ENCODE results near the gene ATG9A. TPM values are rescaled to one million over a fixed set of nuclear protein-coding genes. Genes with fewer than 3 reads are reported as not detected.

ATG9A gene, protein sequence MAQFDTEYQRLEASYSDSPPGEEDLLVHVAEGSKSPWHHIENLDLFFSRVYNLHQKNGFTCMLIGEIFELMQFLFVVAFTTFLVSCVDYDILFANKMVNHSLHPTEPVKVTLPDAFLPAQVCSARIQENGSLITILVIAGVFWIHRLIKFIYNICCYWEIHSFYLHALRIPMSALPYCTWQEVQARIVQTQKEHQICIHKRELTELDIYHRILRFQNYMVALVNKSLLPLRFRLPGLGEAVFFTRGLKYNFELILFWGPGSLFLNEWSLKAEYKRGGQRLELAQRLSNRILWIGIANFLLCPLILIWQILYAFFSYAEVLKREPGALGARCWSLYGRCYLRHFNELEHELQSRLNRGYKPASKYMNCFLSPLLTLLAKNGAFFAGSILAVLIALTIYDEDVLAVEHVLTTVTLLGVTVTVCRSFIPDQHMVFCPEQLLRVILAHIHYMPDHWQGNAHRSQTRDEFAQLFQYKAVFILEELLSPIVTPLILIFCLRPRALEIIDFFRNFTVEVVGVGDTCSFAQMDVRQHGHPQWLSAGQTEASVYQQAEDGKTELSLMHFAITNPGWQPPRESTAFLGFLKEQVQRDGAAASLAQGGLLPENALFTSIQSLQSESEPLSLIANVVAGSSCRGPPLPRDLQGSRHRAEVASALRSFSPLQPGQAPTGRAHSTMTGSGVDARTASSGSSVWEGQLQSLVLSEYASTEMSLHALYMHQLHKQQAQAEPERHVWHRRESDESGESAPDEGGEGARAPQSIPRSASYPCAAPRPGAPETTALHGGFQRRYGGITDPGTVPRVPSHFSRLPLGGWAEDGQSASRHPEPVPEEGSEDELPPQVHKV
- 44.2 and 50.3 TPM in 2 replicates for total RNA-seq

DNA sequence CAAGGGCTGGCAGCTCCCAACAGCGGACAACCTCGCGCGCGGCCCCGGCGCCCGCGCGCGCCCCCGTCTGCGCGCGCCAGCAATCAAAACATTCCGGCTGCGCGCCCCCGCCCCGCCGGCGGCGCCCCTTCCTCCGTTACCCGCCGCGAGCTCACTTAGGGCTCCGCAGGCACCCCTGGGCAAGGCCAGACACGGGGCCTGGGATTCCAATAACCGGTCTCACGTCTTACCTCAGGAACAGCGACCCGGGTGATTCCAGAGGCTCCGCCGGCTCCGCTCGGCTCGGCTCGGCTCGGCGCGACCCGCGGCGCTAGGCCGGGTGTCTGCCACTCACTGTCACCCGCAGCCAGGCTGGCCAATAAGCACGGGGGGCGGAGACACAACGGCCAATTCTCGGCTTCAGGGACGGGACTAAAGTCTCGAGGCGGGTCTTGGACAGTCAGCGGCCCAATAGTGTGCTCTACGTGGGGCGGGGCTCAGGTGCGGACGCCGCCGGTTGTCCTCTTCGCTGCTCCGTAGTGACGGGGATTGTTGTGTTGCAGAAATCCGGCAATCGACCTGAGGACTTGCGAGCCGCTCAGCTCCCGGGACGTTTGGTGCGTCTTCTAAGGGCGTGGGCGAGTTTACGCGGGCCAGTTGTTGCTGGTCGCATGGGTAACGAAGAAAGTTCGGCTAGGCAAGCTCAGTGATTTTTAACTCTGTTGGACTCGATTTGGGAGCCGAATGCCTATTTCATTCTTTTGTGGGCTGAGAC is at the start of gene ATG9A, which contains the start of gene ANKZF1:
TSS of gene ATG9A (minus strand) at position 332 of the 754 bp plus-strand sequence. CDS start 1,612 bp downstream, outside the sequence.
TSS of gene ANKZF1 (plus strand) at position 502 of the 754 bp plus-strand sequence. CDS start 452 bp downstream, outside the sequence.

DNA sequence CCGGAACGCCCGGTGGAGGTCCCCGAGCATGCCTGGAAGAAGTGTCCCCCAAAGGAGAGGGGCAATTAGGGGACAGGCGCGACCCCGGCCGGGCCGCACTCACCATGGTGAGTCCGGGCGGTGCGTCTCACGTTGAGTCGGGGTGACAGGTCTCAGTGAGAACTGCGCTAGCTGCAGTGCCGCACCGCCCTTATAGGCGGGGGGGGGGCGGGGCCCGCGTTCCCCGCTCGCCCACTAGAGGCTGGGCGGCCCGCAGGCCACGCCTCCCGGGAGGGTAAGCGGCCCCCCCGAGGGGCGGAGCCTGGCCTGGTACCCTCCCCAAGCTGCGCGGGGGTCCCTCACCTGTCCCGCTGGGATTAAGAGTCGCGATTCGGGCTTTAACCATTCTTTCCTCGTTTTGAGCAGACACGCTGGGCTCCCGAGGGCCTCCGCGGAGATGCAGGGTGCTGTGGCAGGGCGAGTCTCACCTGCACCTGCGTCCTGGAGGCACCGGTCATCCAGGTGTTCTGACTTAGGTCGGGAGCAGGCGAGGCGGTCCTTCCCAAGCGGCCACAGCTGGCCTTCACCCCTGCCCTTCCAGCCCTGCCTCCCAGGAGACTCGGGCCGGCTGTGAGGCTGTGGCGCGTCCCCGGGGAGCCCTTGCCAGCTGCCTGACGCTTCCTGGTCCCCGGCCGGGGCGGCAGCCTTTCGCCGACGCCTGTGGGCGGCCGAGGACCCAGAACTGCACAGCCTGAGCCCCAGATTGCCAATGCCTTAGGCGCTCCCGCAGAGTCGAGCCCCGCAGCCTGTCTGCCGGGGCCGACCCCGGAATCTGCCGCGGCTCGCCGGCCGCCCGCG is 24.5 kb upstream of the ATG9A start, which contains the start of gene TUBA4A:
TSS of gene TUBA4A (minus strand) at position 166 of the 837 bp plus-strand sequence. CDS start at position 106, 60 bp downstream.

DNA sequence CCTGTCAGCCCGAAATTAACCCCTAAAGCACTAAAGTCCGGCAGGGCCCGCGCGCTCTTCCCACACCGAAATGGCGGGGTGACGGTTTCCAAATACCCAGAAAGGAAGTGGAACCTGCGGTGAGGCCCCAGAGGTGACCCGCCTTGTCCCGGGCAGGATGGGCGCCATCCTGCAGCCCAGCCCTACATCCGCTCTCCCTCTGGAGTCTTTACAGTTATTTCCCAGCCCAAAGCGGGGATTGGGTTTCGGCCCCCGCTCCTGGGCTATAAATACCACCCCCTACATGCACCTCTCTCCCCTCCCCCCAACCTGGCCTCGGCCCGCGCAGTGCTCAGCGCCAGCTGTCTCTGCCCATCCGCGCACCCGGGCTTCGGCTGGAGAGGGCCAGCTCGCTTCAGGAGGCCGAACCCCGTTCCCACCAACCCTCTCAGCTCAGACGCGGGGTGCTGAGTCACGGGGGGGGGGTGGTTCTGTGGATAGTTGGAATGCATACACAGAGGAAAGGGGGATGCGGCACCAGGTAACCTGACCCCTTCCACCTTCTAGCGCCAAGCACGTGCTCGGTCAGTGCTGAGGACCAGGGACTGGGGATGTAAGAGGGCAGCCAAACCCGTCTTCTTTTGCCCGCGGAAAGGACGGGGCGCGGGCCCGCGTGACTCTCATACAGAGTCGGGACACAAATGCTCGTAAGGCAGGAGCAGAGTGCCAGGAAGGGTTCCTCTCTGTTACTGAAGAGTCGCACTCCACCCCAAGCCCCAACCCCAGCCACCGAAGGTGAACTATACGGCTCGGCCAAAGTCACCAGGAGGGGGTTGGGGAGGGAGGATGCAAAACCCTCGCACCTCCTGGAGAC is 23.7 kb upstream of the ATG9A start, which contains the start of gene TUBA4B:
TSS of gene TUBA4B (plus strand) at position 344 of the 853 bp plus-strand sequence. CDS start at position 509, 165 bp downstream.

DNA sequence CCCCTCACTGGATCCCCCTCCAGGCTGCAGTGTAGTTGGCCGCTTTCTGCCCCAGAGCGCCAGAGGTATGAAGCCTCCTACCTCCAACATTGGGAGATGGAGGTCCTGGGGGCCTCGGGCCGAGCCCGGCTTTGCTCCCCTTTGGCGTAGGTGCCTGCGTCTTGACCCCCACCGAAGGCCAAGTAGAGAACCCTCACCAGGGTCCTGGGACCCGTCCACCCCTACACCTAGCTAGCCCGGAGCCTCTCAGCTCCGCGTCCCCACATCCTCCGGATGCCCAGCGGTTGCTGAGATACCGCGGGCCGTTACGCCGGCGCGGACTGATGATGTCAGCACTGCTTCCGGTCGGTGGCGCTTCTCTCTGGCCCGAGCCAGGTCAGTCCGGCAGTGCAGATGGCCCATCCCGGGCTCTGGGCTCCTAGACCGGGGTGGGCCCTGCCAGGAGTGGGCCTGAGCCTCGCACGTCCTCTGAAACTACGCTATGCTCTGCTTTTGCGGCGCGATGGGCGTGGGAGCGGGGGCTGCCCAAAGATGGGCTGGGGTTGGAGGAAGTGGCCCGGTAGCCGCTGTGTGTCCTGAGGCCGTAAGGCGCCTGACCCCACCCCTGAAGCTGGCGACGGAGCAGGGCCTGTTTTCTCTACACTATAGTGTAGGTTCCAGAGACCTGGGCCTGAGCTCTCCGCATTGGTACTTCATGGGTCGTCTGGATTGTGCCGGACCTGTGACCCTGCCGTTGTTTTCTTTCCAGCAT is 15.9 kb upstream of the ATG9A start, which contains the start of the genes GLB1L and STK16:
TSS of gene GLB1L (minus strand) at position 297 of the 751 bp plus-strand sequence. CDS start 1,871 bp downstream, outside the sequence.
TSS of gene STK16 (plus strand) at position 332 of the 751 bp plus-strand sequence. CDS start 521 bp downstream, outside the sequence.

GRCh38 chr2:219218732-219219701 is 10.4 kb downstream of the ATG9A start, which contains the start of gene ABCB6:
Gene ABCB6 (minus strand): TSS chr2:219218958. CDS start chr2:219218673, 285 bp downstream.

GRCh38 chr2:219206328-219207133 is 22.9 kb downstream of the ATG9A start, which contains the start of gene ZFAND2B:
Gene ZFAND2B (plus strand): TSS chr2:219206782. CDS start chr2:219206988, 206 bp downstream.

DNA sequence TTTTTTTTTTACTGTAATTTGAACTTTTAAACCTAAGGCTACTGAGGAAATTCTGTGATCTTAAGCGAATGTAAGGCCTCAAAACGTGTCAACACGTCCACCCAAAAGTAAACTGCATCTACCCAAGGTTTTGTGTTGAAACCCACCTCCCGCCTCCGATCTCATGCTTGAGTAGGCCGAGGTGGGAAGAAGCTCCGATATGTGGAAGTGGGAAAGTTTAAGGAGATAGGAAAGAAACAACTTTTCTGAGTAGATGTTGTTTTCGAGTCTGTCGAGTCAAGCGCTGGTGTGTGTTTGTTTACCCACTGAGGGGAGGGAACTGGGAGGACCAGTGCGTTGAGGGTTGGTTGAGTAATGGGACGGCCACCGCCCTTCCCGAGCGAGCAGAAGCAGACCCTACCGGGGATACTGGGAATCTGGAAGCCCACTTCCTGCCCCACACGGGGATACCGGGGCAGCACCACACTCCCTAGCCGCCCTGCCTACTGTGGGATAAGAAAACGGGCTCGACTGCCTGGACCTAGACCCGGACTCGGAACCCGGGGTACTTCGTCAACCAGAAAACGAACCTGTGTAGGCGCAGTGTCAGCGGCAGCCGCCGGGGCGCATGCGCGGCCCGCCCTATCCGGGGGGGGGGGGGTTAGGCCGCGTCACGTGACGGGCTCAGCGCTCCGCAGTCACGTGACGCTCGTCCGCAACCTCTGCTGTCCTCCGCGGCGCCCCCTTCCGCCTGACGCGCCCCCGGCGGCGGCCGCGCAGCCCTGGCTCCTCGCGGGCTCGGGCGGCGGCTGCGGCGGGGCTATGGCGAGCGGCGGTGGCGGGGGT is 51.7 kb downstream of the ATG9A start, which contains the start of gene RETREG2:
TSS of gene RETREG2 (plus strand) at position 724 of the 825 bp plus-strand sequence. CDS start at position 802, 78 bp downstream.

GRCh38 chr2:219176818-219177551 is 52.5 kb downstream of the ATG9A start, which contains the start of gene CNPPD1:
Gene CNPPD1 (minus strand): TSS chr2:219176925. CDS start chr2:219176828, 97 bp downstream.

DNA sequence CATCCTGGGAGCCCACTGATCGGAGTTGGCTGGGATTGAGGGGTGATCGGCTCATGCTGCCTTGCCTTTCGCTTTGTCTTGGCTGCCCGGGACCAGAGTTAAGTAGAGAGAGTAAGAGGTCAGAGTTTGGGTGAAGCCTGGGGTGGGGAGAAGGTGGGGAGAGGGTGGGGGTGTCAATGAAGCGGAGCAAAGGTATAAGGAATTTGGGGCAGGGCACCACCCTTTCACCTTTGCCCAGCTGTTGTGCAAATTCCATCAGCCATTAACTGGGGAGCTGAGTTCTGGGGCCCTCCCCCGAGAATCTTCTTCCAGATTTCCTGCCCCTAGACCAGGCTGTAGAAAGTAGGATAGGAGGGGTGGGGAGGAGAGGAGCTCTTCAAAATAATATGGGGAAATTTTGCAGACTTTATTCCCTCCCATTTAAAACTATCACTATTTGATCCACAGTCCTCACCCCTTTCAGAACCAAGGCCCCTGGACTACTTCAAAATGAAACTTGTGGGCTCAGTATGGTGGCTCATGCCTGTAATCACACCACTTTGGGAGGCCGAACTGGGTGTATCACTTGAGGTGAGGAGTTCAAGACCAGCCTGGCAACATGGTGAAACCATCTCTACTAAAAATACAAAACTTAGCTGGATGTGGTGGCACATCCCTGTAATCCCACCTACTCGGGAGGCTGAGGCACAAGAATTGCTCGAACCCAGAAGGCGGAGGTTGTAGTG is 59.3 kb downstream of the ATG9A start, which contains the start of gene SLC23A3:
TSS of gene SLC23A3 (minus strand) at position 100 of the 725 bp plus-strand sequence. CDS start at position 55, 45 bp downstream.

Other genes with a start within 250 kb of the ATG9A start
- gene FEV, start 244.5 kb downstream of the ATG9A start, total RNA-seq, result not detected in 2 replicates
- gene CRYBA2, start 236.2 kb downstream of the ATG9A start, total RNA-seq, result not detected in 2 replicates
- 0.20 TPM in 1 of 2 replicates, not detected in the other for gene CFAP65, start 188.1 kb downstream of the ATG9A start, total RNA-seq
- gene IHH, start 168.7 kb downstream of the ATG9A start, total RNA-seq, result not detected in 2 replicates
- 21.3 and 21.7 TPM in 2 replicates for gene NHEJ1, start 68.8 kb downstream of the ATG9A start, total RNA-seq
- 0.73 and 1.8 TPM in 2 replicates for gene SLC23A3, start 59.6 kb downstream of the ATG9A start, total RNA-seq
- 17.0 and 18.0 TPM in 2 replicates for gene CNPPD1, start 52.7 kb downstream of the ATG9A start, total RNA-seq
- 55.9 and 59.6 TPM in 2 replicates for gene RETREG2, start 51.4 kb downstream of the ATG9A start, total RNA-seq
- gene ZFAND2B, start 22.9 kb downstream of the ATG9A start, total RNA-seq, result 19.4 and 21.3 TPM in 2 replicates
- 30.9 and 40.1 TPM in 2 replicates for gene ABCB6, start 10.7 kb downstream of the ATG9A start, total RNA-seq
- 15.1 and 20.7 TPM in 2 replicates for gene ANKZF1, start 170 bp upstream of the ATG9A start, total RNA-seq
- gene GLB1L, start 15.8 kb upstream of the ATG9A start, total RNA-seq, result 7.3 and 15.2 TPM in 2 replicates
- gene STK16, start 15.8 kb upstream of the ATG9A start, total RNA-seq, result 26.4 and 27.2 TPM in 2 replicates
- gene TUBA4B, start 23.6 kb upstream of the ATG9A start, total RNA-seq, result not detected in 2 replicates
- 9.2 and 17.6 TPM in 2 replicates for gene TUBA4A, start 24.3 kb upstream of the ATG9A start, total RNA-seq
- gene DNAJB2, start 49.7 kb upstream of the ATG9A start, total RNA-seq, result 20.7 and 22.4 TPM in 2 replicates
- 0.98 and 1.5 TPM in 2 replicates for gene PTPRN, start 79.8 kb upstream of the ATG9A start, total RNA-seq
- gene RESP18, start 103.1 kb upstream of the ATG9A start, total RNA-seq, result not detected in 2 replicates
- gene DNPEP, start 158.3 kb upstream of the ATG9A start, total RNA-seq, result 63.9 and 69.4 TPM in 2 replicates
- 0.39 and 0.73 TPM in 2 replicates for gene DES, start 188.7 kb upstream of the ATG9A start, total RNA-seq
- 11.5 and 15.4 TPM in 2 replicates for gene SPEG, start 205.2 kb upstream of the ATG9A start, total RNA-seq